Forelimb muscle (tissue), 1 donor: Measurements from ENCODE around the gene DACT3. TPM values are rescaled to one million over a fixed set of nuclear protein-coding genes. Genes with fewer than 3 reads are reported as not detected.
A peak's percentile ranks its signal among the peaks of the same experiment; 100 is the strongest.

Source experiments
- DNase-seq: peaks from one replicate; pipeline ENCODE4 v3.0.0-alpha.2; 2013; ENCODE audit warnings: low read depth
- polyA plus RNA-seq: library from polyadenylated mRNA; unstranded; fragments of 120-200 nt; gene quantifications from one replicate; pipeline ENCODE4 v1.2.1, GENCODE V29; 2013; ENCODE audit not compliant: insufficient read length

The DACT3 gene
- polyA plus RNA-seq, 1 donor: 15.2 TPM

GRCh38 chr19:46668662-46669061 lies 7.7 kb upstream of the DACT3 start:
- no peak for DNase-seq

GRCh38 chr19:46665072-46665471 lies 4.1 kb upstream of the DACT3 start:
- DNase-seq: no peak

GRCh38 chr19:46661735-46662592 lies 982 bp upstream of the DACT3 start:
- peak; percentile 77 for DNase-seq

GRCh38 chr19:46660551-46661019 lies 397 bp downstream of the DACT3 start:
- DNase-seq: no peak

- no peak for DNase-seq
These were observed 919 bp downstream of the DACT3 start for GRCh38 chr19:46660008-46660517.

- DNase-seq: no peak
These were observed 1.6 kb downstream of the DACT3 start for GRCh38 chr19:46659151-46660007.

- DNase-seq: no peak
These were observed 4.4 kb downstream of the DACT3 start for GRCh38 chr19:46656541-46656940.

- DNase-seq: no peak
These were observed 6.3 kb downstream of the DACT3 start for GRCh38 chr19:46654621-46655152.

- no peak for DNase-seq
These were observed 10.5 kb downstream of the DACT3 start for GRCh38 chr19:46650445-46650844.

GRCh38 chr19:46648961-46649960 lies 11.7 kb downstream of the DACT3 start:
- no peak for DNase-seq

GRCh38 chr19:46648060-46648960 lies 12.7 kb downstream of the DACT3 start:
- DNase-seq: no peak

- DNase-seq: no peak
These were observed 14.6 kb downstream of the DACT3 start for GRCh38 chr19:46646402-46646801.

- DNase-seq: no peak
These were observed 16.3 kb downstream of the DACT3 start for GRCh38 chr19:46644720-46645119.

GRCh38 chr19:46640656-46641055 lies 20.3 kb downstream of the DACT3 start:
- DNase-seq: no peak

GRCh38 chr19:46639358-46640182 lies 21.4 kb downstream of the DACT3 start:
- DNase-seq: no peak

GRCh38 chr19:46637224-46637623 lies 23.8 kb downstream of the DACT3 start:
- DNase-seq: no peak

- DNase-seq: no peak
These were observed 24.8 kb downstream of the DACT3 start, which contains the start of gene GNG8 for GRCh38 chr19:46635920-46636761. TSS of gene GNG8 (minus strand) at chr19:46636202. CDS start at chr19:46634682, 1,520 bp downstream.
